ENCODE results near the gene TAMALIN. TPM values are rescaled to one million over a fixed set of nuclear protein-coding genes. Genes with fewer than 3 reads are reported as not detected.

The TAMALIN gene
- total and polyA plus RNA-seq, 8 donors, result 2.7 to 61.3 (median 16.3) TPM; not detected in 1

- Histone ChIP-seq H3K4me3 (no peak overlapping the region), H3K36me3 (peaks cover 9 to 23% (median 20%) of the 10 kb centered on the region in 4 donors), H3K9me3 (no peaks in the 10 kb centered on the region), H3K4me1 (peaks cover 0 to 15% (median 8%) of the 10 kb centered on the region in 4 donors), H3K27me3 (no peaks in the 10 kb centered on the region), H3K27ac (peak overlapping the region; percentile 16 to 69 (median 57))
- WGBS, 5 donors, result 70 to 75% (median 73%) methylated on average over 4 to 6 of the region's 6 CpGs
- TF ChIP-seq POLR2A (IDR thresholded peaks at IDR 0.05) (no peak), POLR2AphosphoS5 (IDR thresholded peaks at IDR 0.05) (no peak), EP300 (IDR thresholded peaks at IDR 0.05) (no peak)
- TF ChIP-seq, protein P1, sequence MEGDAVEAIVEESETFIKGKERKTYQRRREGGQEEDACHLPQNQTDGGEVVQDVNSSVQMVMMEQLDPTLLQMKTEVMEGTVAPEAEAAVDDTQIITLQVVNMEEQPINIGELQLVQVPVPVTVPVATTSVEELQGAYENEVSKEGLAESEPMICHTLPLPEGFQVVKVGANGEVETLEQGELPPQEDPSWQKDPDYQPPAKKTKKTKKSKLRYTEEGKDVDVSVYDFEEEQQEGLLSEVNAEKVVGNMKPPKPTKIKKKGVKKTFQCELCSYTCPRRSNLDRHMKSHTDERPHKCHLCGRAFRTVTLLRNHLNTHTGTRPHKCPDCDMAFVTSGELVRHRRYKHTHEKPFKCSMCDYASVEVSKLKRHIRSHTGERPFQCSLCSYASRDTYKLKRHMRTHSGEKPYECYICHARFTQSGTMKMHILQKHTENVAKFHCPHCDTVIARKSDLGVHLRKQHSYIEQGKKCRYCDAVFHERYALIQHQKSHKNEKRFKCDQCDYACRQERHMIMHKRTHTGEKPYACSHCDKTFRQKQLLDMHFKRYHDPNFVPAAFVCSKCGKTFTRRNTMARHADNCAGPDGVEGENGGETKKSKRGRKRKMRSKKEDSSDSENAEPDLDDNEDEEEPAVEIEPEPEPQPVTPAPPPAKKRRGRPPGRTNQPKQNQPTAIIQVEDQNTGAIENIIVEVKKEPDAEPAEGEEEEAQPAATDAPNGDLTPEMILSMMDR (IDR thresholded peaks at IDR 0.05), result no peak
- intact Hi-C loops (cut with DNase I; ENCODE audit: low total_unique reads), result no loop called here
- peak in 1 of 2 donors; percentile 29 for DNase-seq
Measured at GRCh38 chr12:52062167-52063081, 55.7 kb downstream of the TAMALIN start.

- H3K27ac ChIP-seq, result peak overlapping the region; percentile 16 to 69 (median 57)
- H3K27me3 ChIP-seq, result no peaks in the 10 kb centered on the region
- DNase-seq, result peak in 1 of 2 donors; percentile 54
- WGBS, 5 donors, result 66 to 74% (median 71%) methylated on average over 17 to 20 of the region's 20 CpGs
- H3K4me1 ChIP-seq, result peaks cover 0 to 15% (median 7%) of the 10 kb centered on the region in 4 donors
- no peak for TF ChIP-seq POLR2A (IDR thresholded peaks at IDR 0.05)
- TF ChIP-seq EP300 (IDR thresholded peaks at IDR 0.05), result no peak
- no peak for TF ChIP-seq POLR2AphosphoS5 (IDR thresholded peaks at IDR 0.05)
- TF ChIP-seq, protein P1 (IDR thresholded peaks at IDR 0.05), result no peak
- intact Hi-C loops (cut with DNase I; ENCODE audit: low total_unique reads), result no loop called here
- no peak overlapping the region for H3K4me3 ChIP-seq
- H3K36me3 ChIP-seq, result peaks cover 6 to 14% (median 11%) of the 10 kb centered on the region in 4 donors
- H3K9me3 ChIP-seq, result no peaks in the 10 kb centered on the region
Measured at GRCh38 chr12:52063082-52063924, 56.6 kb downstream of the TAMALIN start.

- peak in 1 of 2 donors; percentile 59 for DNase-seq
- WGBS, 5 donors, result 67 to 84% (median 74%) methylated on average over 12 of the region's 12 CpGs
Measured at GRCh38 chr12:52063981-52064649, 57.4 kb downstream of the TAMALIN start.

More at GRCh38 chr12:52063981-52064649, 57.4 kb downstream of the TAMALIN start:
- H3K27ac ChIP-seq, result peak overlapping the region; percentile 7 to 69 (median 57)
- no peak overlapping the region for H3K4me3 ChIP-seq
- peaks cover 0 to 6% (median 3%) of the 10 kb centered on the region in 4 donors for H3K36me3 ChIP-seq
- H3K9me3 ChIP-seq, result no peaks in the 10 kb centered on the region
- intact Hi-C loops (cut with DNase I; ENCODE audit: low total_unique reads), result no loop called here
- TF ChIP-seq POLR2AphosphoS5 (IDR thresholded peaks at IDR 0.05) (no peak), EP300 (IDR thresholded peaks at IDR 0.05) (no peak), POLR2A (IDR thresholded peaks at IDR 0.05) (no peak)
- TF ChIP-seq, protein P1 (IDR thresholded peaks at IDR 0.05), result no peak
- no peaks in the 10 kb centered on the region for H3K27me3 ChIP-seq
- peaks cover 4 to 11% (median 8%) of the 10 kb centered on the region in 4 donors for H3K4me1 ChIP-seq

Small RNA genes within 50 kb of the gene (small RNA-seq; reads per million reads assigned to genes)
- gene RNU6-574P, result 0 reads per million in 4 donors

Other genes starting within 250 kb of the TAMALIN start
- 1 to 10 TPM in 1 of 5 donors, under 1 TPM in 2, not detected in 2; under 0.01 to 1.4 (median 0.73) TPM for gene FIGNL2, start 158.2 kb upstream of the TAMALIN start, total RNA-seq
- under 1 TPM in 2 of 3 donors, not detected in 1; 0.10 to 0.12 TPM for gene FIGNL2, start 158.2 kb upstream of the TAMALIN start, polyA plus RNA-seq
- not detected for gene ANKRD33, start 118.8 kb upstream of the TAMALIN start, total RNA-seq
- gene ANKRD33, start 118.8 kb upstream of the TAMALIN start, polyA plus RNA-seq, result not detected
- gene ACVRL1, start 99.4 kb upstream of the TAMALIN start, total RNA-seq, result 100 to 1,000 TPM in 2 of 5 donors, 10 to 100 TPM in 3; 36.2 to 117 (median 62.4) TPM
- 10 to 100 TPM; 11.0 to 20.8 (median 13.3) TPM for gene ACVRL1, start 99.4 kb upstream of the TAMALIN start, polyA plus RNA-seq
- gene ACVR1B, start 55.2 kb upstream of the TAMALIN start, total RNA-seq, result 10 to 100 TPM; 23.9 to 53.1 (median 31.3) TPM
- gene ACVR1B, start 55.2 kb upstream of the TAMALIN start, polyA plus RNA-seq, result 1 to 10 TPM; 8.3 to 9.5 (median 9.1) TPM
- gene NR4A1, start 44.5 kb downstream of the TAMALIN start, total RNA-seq, result 100 to 1,000 TPM in 3 of 5 donors, 10 to 100 TPM in 2; 29.4 to 384 (median 230) TPM
- 10 to 100 TPM; 41.3 to 65.5 (median 55.0) TPM for gene NR4A1, start 44.5 kb downstream of the TAMALIN start, polyA plus RNA-seq
- gene ATG101, start 63.0 kb downstream of the TAMALIN start, total RNA-seq, result 100 to 1,000 TPM in 1 of 5 donors, 10 to 100 TPM in 3, 1 to 10 TPM in 1; 7.6 to 105 (median 36.5) TPM
- 10 to 100 TPM; 36.8 to 80.3 (median 67.1) TPM for gene ATG101, start 63.0 kb downstream of the TAMALIN start, polyA plus RNA-seq
- 10 to 100 TPM in 1 of 5 donors, 1 to 10 TPM in 3, not detected in 1; 1.1 to 21.6 (median 6.8) TPM for gene SMIM41, start 72.8 kb downstream of the TAMALIN start, total RNA-seq
- gene SMIM41, start 72.8 kb downstream of the TAMALIN start, polyA plus RNA-seq, result 10 to 100 TPM in 1 of 3 donors, 1 to 10 TPM in 2; 1.5 to 11.8 (median 6.5) TPM
- under 1 TPM in 3 of 5 donors, not detected in 2; 0.29 to 0.45 (median 0.37) TPM for gene KRT80, start 185.1 kb downstream of the TAMALIN start, total RNA-seq
- 1 to 10 TPM in 2 of 3 donors, not detected in 1; 3.1 to 3.7 TPM for gene KRT80, start 185.1 kb downstream of the TAMALIN start, polyA plus RNA-seq
- 100 to 1,000 TPM in 1 of 5 donors, 10 to 100 TPM in 2, not detected in 2; 47.0 to 186 (median 95.8) TPM for gene KRT7, start 226.3 kb downstream of the TAMALIN start, total RNA-seq
- 100 to 1,000 TPM in 2 of 3 donors, 1 to 10 TPM in 1; 6.4 to 214 (median 138) TPM for gene KRT7, start 226.3 kb downstream of the TAMALIN start, polyA plus RNA-seq

All from stomach (tissue), 9 donors.